IPS-NIHi11 (cell line): ENCODE results near the gene MYH15.
A peak's percentile ranks its signal among the peaks of the same experiment; 100 is the strongest.

ENCODE experiments used
- DNase-seq: peaks from one replicate; pipeline ENCODE4 v3.0.0; 2012; ENCODE audit warnings: mixed read lengths, low spot score

The MYH15 gene

DNA sequence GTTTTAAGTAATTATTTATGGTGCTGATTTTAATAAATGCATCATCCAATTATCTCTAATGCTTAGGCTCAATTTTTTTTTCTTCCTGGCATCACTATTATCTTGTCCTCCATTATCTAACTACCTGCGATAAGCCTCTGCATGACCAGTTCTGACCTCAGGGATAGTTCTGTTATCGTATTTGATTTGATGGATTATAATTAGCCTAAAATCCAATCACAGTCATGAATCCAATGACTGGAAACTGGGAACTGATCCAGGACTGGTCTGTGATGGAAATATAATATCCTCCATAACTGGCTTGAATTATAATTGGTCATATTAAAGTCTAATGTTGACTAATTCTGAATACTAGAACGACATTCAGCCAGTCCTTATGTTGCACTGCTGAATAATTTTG lies 1.1 kb downstream of the MYH15 start:
- DNase-seq, result no peak

DNA sequence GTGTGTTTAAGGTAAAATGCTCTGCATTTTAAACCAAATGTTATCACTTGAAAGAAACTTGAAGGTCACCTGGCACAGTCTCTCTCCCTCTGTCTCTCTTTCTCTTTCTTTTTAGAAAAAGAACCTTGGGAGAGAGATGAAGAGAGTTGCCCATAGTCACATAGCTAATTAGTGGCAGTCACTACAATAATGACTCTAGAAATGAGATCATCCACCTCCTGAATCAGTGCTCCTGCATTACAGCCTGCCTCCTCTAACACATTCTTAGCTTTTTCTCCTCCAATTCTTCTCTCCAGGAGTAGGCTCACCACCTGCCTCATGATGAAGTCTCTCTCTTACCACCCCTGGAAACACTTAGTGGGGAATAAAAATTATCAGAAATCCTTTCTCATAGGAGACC lies 2.5 kb downstream of the MYH15 start:
- DNase-seq, result no peak

DNA sequence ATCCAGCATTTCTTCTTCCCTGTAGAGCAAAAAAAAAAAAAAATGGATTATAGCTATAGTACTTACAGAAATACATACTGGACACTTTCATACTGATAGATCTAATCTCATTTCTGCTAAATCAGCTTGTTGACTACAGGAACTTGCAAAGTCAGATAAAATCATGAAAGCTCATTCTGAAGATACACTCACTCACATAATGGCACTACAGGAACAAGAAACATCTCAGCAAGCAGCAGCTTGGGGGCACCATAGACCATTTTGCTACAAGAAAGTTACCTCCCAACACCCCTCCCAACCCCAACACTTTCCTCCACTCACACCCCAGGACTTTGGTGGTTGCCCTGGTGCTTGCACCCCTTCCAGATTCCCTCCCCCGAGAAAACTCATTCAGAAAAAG lies 4.6 kb downstream of the MYH15 start:
- no peak for DNase-seq

DNA sequence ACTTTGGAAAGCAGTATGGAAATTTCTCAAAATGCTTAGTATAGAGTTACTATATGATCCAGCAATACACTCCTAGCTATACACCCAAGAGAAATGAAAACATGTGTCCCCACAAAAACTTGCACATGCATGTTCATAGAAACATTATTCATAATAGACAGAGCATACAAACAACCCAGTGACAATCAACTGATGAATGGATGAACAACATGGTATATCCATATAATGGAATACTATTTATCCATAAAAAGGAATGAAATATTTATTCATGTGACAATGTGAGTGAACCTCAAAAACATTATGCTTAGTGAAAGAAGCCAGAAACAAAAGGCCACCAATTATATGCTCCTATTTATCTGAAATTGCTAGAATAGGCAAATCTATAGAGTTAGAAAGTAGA lies 6.7 kb downstream of the MYH15 start:
- no peak for DNase-seq

DNA sequence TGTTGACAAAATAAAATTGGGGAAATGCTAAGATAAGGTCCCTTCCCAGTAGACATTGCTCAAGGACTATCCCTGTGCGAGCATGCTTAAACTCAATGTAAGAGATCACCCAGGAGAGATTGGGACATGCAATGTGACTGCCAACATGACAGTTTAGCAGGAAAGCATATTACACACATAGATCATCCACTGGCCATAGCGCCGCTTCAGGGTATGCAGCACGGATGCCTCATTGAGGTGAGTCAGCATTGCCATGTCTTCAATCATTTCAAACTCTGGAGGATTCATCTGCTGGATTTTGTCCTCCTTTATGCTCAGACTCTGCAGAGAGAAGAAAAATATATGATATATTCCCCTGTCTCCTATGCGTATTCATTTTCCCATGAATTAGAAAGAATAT lies 8.9 kb downstream of the MYH15 start:
- no peak for DNase-seq

DNA sequence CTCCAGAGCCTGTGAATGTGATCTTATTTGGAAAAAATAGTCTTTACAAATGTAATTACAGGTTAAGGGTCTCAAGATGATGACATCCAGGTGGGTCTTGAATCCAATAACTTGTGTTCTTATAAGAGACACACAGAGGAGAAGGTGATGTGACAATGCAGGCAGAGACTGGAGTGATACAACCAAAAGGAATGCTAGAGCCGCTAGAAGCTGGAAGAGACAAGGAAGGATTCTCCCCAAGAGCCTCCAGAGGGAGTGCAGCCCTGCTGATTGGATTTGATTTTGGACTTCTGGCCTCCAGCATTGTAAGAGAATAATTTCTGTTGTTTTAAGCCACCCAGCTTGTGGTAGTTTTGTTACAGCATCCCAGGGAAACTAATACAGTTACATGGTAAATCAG lies 9.7 kb downstream of the MYH15 start:
- DNase-seq, result no peak

DNA sequence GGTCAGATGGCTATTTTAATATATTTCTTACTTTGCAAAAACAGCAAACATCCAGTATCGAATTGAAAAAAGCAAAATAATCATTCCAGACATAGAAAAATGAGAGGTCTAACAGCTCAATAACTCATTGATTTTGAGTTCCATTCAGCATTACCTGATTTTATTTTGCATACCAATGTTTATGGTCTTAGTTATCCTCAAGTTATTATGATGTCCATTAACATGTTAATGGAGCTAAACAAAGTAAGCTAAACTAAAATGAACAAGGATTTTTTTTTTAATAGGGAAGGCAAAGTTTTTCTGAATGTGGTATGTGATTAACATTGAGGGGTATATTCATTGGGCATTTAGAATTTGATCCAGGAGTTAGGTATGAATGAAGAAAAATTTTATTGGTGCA lies 13.1 kb downstream of the MYH15 start:
- DNase-seq, result no peak

DNA sequence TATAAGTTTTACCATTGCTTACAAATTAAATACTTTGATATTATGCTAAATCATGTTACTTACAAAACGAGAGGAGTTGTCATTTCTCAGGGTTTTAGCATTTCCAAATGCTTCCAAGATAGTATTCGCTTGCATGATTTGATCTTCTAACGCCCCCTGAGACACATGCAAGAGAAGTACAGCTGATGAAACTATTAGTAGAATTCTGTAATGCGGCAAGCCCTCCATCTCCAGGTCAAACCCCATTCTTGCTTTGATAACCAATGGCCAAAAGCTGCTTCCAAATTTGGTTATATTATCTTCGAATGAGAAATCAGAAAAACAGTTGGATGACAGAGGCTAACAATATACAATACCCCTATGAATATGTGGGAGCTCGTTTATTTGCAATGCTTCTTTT lies 14.7 kb downstream of the MYH15 start:
- no peak for DNase-seq

DNA sequence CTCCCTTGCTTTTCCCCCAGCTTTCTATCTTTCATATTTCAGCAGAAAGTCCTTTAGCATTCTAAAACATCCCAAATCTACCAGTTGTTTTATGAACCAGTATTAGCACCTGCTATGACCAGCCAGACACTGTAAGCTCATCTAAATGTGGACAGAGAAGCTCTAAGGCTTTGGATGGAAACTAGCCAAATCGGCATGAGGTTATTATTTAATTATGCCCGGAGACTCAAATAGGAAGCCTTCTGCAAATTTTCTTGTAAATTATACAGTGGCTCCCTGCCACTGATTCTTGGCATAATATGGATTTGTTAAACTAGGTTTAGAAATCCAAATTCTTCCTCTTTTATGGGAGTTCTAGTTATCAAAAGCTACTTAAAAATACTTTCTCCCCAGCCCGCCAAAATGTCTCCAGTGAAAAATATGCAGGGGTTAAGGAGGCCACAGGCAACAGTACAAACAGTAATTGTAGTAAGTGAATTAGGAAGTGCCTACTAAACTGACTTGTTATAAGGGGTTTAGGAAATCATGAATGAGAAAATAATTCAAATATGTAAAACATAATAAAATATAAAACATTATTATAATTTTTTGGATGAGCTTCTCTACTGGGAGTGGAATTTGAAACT lies 15.4 kb downstream of the MYH15 start:
- no peak for DNase-seq

DNA sequence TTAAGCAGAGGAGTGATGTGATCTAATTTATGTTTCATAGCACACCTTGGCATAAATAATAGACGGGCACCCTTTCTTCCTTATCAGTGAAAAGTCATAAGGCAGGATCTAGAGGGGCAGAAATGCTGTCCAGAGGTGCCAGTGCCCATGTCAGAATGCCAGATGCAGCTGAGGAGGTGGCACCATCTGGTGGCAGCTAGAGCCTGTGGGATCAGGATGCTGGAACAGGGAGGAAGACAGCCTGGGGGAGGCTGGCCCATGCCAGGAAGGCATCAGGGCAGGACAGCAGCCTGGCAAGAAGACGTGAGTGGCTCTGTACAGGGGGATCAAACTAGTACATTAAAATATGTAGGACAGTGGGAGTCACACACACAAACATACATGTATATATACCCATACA lies 16.5 kb downstream of the MYH15 start:
- DNase-seq, result peak; percentile 32

DNA sequence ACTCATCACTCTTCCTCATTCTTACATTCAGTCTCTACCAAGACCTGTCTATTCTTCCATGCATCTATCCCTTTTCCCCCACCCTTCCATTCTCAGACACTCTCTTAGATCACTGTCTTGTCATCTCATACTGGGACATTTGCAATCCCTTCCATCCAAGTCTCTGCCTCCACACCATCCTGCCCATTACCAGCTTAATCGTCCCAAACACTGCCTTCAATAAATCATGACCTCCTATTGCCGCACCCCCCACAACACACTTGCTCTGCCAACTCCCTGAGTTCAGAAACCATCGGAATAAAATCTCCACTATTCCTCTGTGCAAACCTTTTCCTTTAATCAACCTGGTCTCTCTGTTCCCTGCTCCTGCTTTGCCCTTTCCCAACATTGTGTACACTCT lies 18.9 kb downstream of the MYH15 start:
- DNase-seq, result no peak

DNA sequence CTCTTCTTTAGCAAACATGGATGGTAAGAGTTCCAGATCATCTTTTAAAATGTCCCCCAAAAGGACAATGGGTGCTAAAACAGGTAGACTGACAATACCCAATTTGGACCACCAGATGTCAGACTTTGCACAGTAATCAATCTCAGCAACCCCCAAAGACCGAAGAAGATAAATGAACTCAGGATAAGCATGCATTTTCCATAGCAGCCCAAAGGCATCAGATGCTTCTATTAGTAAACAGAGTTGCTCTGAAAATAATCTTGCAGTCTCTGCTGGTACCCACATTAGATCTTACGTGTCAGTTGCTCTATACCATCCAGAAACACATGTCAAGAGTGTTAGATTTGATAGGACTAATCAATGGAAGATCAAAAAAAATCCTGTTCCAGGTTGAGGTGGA lies 20.6 kb downstream of the MYH15 start:
- DNase-seq, result peak; percentile 47

DNA sequence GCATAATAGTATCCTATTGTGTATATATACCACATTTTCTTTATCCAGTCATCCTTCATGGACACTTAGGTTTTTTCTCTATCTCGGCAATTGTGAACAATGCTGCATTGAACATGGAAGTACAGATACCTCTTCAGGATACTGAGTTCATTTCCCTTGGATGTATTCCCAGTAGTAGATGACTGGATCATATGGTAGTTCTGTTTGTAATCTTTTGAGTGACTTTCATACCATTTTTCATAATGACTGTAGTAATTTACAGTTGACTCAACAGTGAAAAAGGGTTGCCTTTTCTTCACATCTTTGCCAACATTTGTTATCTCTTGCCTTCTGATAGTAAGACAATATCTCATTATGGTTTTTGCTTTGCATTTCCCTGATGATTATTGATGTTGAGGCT lies 21.8 kb downstream of the MYH15 start:
- no peak for DNase-seq

DNA sequence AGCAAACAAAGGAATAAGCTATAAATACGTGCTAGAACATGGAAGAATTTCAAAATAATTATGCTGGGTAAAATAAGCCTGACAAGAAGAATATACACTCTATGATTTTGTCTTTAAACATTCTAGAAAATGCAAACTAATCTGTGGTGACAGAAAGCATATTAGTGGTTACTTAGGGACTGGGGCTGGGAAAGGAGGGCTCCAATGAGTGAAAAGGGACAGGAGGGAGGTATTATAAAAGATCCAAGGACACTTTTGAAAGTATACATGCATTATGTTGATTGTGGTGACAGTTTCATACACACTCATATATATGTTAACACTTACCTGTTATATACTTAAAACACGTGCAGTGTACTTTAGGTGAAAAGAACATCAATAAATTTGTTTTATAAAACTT lies 23.0 kb downstream of the MYH15 start:
- DNase-seq, result no peak

DNA sequence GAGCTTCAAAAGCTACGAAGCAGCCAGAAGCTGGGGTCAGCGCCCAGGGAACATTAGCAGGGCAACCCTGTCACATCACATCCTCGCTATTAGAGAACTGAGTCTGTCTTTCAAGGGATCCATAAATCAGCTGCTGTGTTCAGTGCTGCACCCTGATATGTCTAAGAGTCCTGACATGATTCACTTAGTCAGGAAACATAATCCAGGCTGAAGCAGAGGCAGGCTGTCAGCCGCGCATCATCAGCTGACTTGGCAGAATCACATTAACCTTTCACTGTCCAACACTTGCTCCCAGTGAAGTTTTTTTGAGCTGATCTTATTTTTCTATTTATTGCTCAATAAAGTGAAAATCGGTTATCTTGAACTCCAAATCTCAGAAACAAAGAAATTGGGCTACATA lies 23.5 kb downstream of the MYH15 start:
- DNase-seq, result no peak

DNA sequence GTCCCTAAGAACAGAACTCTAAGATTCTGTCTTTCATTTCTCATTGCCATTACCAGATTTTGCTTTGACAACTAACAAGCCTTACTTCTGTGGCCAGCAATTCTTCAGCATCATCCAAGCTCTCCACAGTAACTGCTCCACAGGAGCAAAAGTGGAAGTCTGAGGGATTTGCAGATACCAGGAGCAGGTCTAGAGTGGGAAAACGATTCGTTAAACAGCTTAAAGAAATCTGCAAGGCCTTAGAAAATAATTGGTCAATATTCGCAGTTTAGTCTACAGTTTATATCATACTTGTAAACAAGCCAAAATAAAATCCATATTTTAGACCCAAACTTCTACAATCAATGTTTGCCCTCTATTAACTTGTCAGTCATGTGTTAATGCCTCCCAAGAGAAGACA lies 24.1 kb downstream of the MYH15 start:
- no peak for DNase-seq

DNA sequence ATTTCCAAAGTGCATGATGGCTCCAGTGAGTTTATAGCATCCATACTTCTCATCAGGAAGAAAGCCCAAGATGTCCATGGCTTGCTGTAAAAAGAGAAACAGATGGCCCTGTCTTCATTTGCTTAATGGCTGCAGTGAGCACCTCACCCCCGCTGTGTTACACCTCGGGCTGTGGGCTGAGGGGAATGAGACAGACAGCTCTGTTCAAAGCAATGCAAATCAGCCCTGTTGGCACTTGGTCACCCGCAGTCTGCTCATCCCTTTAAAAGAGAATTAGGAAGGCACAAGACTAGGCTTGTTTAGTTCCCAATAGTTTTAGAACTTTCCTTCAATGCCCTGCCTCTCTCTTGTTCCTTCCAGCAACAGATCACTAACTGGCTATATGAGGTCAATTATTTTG lies 25.2 kb downstream of the MYH15 start:
- peak; percentile 49 for DNase-seq

DNA sequence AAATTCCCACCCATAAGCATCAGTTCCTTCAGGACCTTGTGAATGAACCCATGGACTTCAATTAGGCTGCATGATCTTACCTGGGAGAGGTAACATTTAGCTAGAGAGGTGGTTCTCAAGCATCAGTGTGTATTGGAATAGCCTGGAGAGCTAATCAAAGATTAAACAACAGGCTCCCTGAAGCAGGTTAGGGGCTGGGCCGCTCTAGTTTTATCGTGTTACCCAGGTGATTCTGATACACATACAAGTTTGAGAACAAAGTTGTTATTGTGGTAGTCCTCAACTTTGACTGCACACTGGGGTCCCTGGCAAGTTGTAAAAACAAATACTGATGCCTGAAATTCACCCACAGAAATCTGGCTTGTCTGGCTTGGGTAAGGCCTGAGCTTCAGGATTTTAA lies 31.2 kb downstream of the MYH15 start:
- no peak for DNase-seq

DNA sequence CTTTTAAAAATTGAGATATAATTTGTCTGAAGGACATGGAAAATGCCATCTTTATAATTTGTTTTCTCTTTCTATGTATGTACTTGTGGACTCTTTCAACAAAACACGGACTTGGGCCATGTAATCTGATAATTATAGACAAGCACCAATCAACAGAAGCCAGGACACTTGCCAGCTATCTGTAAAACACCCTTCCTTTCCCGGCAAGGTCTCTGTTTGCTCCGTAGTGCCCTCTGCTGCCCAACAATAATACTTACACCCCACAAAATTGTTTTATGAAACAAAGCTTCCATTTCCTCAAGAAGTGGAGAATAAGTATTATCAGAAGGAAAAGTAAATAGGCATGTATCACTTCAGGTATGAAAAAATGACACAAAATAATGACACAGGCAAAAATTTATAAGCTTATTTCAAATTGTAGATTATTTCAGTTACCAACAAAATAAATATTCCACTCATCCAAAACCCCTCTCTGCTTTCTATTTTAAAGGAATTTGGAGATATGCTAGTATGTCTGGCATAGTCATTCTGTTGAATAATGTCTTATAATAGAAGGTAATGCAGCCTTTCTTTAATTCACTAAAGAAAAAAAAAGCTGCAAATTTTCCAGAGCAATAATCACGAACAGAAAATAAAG lies 32.8 kb downstream of the MYH15 start:
- DNase-seq, result peak; percentile 60

DNA sequence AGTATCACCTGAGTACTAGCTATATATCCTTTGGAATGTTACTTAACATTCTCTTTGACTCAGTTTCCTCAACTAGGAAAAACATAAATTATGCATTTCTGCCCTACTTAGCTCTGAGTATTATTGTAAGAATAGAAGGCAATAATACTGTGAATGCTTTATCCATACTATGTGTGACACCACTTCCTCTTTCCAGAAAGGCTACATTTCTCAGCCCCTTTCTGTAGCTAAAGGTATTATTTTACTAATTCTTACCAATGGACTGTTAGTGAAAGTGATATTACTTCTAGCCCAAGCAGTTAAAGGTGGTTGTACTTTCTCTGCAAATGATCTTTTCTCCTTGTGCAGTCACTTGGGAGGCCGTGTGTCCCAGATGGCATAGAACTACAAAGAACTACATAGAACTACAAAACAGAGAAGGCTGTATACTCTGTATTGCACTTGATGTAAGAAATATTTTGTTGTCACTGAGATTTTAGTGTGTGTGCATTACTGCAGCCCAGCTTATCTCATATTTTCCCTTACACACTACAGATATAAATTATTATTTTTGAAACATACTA lies 35.1 kb downstream of the MYH15 start:
- DNase-seq, result no peak

DNA sequence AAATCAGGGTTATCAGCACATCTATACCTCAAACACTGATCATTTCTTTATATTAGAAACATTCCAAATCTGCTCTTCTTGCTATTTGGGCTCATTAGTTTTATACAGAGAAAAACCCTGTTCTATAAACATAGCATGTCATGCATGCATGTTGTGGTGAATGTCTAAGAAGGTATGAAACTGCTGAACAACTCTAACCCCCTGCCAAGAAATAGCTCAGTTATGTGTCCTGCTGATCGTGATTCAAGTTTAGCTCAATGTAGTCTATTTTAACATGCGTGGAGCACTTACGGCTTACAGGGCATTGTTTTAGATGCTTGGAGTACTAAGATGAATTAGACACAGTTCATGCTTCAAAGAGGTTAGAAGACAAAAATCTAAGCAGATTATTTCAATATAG lies 35.8 kb downstream of the MYH15 start:
- DNase-seq, result no peak

DNA sequence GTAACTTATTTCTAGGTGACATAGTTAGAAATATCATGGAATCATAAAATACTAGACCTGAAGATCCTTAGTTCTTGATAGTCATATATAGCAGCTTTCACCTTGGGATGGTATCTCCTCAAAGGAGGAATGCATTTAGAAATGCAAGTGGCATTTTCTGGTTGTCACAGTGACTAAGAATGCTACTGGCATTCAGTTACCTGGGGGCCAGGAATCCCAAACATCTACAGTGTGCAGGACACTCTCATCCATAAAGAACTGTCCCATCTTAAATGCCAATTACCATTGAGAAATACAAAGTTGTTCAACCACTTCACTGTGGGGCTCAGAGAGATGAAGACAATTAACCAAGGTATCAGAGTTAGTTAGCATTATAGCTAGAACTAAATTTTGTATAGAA lies 36.7 kb downstream of the MYH15 start:
- no peak for DNase-seq

DNA sequence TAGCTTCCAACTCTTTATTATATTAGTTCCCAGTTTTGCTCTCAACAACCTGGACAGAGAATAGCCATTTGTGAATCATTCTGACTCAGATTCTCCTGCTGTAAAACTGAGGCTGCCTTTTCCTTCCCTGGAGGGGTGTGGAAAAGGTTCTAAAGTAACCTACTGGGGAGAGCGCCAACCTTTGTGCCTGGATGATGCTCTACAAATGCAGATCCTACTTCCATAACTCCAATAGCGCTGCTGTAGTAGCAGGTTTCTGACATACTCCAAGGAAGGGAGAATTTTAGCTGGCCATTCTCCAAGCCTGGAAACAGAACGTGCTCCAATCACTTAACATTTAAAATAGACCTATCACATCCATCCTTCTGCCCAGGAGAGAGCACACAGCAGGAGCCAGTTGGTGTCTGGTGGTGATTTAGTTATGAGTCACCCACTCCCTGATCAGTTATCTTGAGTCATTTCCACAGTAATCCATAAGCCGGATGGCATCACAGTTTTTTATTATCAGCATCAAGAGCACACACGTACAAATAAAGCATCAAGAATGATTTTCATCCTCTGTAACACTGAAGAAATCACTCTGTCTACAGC lies 38.3 kb downstream of the MYH15 start:
- no peak for DNase-seq

DNA sequence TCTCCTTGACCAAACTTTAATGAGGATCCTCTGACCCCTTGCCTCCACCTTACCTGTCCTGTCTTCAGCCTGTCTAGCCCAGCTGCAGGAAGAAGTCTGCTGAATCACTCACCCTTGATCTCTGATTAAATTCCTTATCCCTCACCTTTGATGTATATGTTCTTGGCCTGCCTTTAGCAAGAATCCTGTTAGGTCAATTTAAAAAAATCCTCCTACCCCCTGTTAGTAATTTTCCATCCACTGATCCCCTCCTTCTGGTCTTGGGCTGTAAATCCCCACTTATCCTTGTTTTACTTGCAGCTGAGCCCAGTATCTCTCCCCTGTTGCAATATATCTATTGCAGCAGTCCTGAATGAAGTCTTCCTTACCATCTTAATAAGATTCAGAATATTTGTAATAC lies 39.0 kb downstream of the MYH15 start:
- DNase-seq, result no peak
